HG02610 (cell line): ENCODE measurements around the gene EMSY.
"Not testable (repeated sequence)": the region's sequence is repeated elsewhere in the genome, so short reads cannot be mapped to it uniquely, and the experiment has no call there.

Source experiments
- ATAC-seq: cut with Tn5 transposase; IDR thresholded peaks from one replicate; pipeline ENCODE4 v1.9.1; 2021; ENCODE audit warnings: mild to moderate bottlenecking, moderate library complexity; ENCODE audit not compliant: unreplicated experiment

Gene EMSY, protein sequence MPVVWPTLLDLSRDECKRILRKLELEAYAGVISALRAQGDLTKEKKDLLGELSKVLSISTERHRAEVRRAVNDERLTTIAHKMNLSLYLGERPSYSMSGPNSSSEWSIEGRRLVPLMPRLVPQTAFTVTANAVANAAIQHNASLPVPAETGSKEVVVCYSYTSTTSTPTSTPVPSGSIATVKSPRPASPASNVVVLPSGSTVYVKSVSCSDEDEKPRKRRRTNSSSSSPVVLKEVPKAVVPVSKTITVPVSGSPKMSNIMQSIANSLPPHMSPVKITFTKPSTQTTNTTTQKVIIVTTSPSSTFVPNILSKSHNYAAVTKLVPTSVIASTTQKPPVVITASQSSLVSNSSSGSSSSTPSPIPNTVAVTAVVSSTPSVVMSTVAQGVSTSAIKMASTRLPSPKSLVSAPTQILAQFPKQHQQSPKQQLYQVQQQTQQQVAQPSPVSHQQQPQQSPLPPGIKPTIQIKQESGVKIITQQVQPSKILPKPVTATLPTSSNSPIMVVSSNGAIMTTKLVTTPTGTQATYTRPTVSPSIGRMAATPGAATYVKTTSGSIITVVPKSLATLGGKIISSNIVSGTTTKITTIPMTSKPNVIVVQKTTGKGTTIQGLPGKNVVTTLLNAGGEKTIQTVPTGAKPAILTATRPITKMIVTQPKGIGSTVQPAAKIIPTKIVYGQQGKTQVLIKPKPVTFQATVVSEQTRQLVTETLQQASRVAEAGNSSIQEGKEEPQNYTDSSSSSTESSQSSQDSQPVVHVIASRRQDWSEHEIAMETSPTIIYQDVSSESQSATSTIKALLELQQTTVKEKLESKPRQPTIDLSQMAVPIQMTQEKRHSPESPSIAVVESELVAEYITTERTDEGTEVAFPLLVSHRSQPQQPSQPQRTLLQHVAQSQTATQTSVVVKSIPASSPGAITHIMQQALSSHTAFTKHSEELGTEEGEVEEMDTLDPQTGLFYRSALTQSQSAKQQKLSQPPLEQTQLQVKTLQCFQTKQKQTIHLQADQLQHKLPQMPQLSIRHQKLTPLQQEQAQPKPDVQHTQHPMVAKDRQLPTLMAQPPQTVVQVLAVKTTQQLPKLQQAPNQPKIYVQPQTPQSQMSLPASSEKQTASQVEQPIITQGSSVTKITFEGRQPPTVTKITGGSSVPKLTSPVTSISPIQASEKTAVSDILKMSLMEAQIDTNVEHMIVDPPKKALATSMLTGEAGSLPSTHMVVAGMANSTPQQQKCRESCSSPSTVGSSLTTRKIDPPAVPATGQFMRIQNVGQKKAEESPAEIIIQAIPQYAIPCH (N-terminal part only)

DNA sequence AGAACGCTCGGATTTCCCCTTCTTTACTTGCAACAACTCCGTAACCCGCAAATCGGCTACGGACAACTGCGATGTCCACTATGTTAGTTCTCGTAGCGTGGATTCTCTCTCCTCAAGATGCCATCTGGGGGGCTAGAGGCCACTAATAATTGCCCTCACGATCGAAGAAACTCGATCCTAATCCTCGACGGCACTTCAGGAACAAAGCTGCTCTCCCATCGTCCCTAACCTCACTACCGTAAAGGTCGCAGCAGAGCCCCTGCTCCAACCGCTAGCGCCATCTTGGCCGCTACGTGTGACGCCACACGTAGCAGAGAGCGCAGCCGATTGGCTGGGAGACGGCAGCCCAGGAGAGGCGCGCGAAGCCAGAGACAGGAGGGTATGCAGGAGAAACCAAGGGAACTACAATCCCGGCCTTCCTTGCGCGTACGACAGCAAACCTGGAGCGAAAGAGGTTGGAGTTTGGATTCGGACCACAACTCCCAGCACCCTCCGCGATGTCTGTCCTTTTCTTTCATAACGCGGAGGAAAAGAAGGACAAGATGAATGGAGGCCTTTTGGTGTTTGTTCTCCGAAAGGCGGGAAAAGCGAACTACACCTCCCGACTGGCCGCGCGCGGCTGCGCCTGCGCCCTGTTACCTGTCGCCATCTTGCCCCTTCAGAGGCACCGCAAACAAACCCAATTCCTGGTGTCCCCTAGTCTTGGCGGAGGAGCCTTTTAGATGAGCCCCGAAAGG lies at the start of gene EMSY:
Gene EMSY (plus strand): TSS at position 635 of the 737 bp plus-strand sequence. CDS start 1,921 bp downstream, outside the sequence.
- peak; percentile 92 for ATAC-seq

DNA sequence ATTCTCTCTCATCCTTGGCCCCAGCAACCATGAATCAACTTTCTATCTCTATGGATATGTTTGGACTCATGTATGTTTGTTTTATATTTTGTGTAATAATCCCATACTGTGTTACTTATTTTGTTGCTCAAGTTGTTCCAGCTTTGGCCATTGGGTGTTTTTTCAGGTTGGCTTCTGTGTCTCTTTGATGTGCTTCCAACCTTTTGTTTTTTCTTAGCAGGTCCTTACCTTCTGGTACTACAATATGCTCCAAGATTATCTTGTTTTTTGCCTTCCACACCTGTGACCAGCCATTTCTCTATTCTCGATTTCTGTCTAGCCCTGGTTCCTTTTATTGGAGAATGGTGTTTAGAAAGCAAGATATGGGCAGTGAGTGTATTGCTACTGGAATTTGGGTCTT lies 49.5 kb upstream of the EMSY start:
- no peak for ATAC-seq

DNA sequence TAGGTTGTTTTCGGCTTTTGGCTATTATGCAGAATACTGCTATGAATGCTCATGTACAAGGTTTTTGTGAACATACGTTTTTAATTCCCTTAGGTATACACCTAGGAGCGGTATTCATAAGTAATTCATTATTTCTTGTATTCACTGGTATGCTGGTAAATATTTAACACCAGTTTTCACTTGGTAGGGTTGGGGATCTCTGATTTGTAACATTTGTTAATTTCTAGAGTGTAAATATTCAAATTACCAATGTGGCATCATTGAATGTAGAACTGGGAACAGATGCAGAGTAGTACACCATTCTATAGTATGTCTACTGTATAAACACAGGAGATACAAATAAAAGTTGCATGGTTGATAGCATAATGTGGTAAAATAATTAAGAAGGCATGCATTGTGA lies 47.4 kb upstream of the EMSY start:
- ATAC-seq = no peak

DNA sequence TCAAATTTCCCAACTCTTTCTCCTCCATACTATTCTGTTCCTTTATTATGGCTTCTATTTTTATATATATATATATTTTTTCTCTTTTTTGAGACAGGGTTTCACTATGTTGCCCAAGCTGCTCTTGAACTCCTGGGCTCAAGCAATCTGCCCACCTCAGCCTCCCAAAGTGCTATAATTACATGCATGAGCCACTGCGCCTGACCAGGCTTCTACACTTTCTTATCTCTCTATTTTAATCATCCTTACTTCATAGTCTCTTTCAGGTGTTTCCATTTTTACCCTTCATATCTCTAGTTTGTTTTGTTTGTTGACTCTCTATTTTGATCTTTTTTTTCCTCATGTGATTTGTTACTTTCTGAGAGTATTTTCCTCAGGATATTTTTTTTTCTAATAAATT lies 43.9 kb upstream of the EMSY start:
- ATAC-seq = no peak

DNA sequence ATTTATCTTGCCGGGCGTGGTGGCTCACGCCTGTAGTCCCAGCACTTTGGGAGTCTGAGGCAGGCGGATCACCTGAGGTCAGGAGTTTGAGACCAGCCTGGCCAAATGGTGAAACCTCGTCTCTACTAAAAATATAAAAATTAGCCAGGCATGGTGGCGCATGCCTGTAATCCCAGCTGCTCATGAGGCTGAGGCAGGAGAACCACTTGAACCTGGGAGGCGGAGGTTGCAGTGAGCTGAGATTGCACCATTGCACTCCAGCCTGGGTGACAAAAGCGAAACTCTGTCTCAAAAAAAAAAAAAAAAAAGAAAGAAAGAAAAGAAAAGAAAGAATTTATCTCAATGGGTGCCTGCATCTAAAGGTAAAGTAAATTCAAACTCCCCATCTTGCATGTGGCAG lies 43.3 kb upstream of the EMSY start:
- ATAC-seq = not testable (repeated sequence)

DNA sequence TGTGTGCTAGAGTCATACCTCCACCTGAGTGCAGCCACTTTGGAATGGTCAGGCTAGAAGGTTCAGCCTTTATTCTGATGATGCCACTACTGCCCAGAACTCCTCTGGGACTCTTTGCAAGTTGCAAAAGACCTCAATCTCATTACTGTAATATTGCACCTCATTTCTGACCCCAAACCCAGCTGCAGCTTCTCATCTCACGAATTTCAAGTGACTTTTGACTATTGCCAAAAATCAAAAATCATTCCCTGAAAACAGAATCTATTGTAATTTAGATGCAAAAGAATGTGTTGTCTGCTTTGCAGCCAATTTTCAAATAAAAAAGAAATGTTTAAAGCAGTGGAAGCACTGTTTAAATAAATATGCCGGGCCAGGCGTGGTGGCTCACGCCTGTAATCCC lies 38.5 kb upstream of the EMSY start:
- ATAC-seq = no peak

DNA sequence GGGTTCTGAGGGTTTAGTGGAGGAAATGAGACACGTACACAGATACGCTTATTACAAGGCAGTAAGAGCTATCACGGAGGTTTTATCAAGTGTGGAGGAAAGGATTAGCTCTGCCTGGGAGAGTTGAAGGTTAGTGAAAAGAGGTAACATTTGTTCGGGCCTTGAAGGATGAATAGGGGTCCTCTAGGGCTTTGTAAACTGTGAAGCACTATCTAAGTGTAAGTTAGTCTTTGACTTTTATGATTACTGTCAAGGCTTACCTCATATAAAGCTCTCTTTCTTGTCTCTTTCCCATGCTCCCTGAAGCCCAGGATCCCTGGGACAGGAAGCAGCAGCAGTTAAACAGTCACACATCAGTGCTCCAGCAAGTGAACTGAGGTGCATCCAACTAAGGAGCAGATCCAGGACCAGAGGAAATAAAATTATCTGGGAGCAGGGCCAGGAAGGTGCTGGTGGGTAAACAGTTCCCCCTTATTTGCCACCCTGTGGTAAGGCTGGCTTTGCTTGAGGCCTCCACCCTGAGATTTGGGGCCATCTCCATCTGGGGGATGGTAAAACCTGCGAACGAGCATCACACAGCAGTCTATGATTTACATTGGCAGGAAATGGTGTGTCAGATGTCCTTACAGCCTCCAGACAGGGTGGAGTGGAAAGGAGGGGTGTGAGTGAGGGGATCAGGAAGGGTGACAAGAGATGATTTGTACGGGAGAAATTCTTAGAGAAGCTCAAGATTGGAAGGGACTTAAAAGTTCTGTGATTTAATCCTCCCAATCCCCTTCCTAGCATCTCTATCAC lies 36.5 kb upstream of the EMSY start:
- no peak for ATAC-seq

DNA sequence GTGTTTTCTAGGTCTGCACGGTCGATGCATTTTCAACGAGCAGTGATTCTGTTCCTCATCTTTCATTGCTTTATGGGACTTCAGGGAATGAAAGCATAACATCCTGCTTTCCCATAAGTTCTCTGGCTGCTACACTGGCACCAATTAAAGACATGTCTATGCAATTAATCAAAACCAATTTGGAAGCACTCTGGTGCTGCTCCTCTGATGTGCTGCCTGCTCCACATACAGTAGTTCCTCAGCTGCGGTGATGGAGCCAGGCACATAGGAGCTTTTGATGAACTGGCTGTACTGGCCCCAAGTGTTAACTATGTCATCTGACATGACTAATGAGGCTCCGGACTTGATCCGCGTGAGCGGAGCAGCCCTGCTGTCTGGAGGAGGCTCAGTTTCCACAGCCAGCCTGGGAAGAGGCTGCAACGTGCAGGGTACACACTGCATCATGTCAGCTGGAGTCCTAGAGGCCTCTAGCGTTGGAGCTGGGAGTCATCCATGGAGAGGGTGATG lies 33.9 kb upstream of the EMSY start:
- no peak for ATAC-seq

DNA sequence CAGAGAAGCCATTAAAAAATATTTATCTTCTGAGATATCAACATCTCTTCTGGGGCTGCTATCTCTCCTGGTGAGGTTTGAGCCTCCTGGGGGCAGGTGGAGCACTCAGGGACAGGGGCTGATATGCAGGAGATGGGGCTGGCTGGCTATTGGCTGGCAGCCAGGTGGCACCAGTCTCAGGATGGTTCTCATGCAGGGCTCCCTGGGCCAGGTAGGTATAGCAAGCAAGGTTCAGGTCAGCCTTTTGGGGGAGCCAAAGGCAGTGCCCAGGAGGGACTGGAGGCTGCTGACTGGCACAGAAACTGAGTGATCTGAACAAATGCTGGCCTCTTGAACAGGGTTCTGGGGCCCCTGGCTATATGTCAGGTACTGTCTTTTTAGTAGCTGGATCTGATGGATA lies 29.7 kb upstream of the EMSY start:
- ATAC-seq = no peak

DNA sequence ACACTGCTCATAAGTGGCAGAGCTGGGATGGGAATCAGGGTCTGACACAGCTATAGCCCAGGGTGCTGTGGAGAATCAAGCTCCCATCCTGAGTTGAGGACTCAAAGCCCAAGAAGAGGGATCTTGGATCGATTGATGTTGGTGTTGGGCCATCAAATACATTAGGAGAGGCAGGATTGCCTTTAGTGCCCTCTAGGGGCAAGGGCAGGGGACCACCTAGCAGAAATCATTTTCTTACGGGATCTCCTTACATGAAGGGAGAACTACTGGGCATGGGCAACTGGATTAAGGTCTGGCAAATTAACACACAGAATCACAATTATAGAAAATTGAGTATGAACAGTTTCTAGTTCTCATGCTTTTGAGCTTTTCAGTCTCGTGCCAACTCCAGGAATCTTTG lies 24.9 kb upstream of the EMSY start:
- no peak for ATAC-seq

DNA sequence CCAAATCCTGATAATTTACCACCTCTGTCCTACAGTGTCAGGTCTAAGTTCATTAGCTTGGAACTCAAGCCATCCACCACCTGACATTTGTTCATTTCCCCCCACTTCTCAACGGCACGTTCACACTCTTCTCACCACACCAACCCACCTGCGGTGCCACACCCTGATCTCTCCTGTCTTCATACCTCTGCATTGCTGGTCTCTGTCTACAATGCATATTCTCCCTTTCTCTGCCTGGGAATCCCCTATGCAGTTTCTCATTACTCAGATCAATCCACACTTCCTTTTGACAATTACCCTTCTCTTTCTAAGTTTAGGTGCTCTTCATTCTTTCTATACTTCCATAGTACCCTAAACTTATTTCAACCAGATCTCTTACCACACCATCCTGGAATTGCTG lies 20.4 kb upstream of the EMSY start:
- ATAC-seq = peak; percentile 88

DNA sequence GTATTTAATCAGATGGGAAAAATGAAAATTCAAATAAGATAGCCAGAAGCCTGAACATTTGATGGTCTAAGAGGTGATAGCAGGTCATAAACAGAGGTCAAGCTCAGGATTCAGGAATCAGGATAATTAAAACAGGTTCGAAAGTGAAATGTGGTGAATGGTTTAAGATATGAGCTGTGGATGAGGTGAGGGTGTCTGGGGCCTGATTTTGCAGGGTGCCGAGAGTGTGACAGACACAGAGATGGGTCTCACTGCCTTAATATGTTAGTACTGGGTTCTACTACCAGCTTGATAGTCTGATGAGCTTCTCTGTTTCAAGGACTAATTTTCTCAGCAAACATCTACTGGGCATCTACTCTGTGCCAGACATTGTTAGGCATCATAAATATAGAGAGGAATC lies 19.9 kb upstream of the EMSY start:
- ATAC-seq = no peak

DNA sequence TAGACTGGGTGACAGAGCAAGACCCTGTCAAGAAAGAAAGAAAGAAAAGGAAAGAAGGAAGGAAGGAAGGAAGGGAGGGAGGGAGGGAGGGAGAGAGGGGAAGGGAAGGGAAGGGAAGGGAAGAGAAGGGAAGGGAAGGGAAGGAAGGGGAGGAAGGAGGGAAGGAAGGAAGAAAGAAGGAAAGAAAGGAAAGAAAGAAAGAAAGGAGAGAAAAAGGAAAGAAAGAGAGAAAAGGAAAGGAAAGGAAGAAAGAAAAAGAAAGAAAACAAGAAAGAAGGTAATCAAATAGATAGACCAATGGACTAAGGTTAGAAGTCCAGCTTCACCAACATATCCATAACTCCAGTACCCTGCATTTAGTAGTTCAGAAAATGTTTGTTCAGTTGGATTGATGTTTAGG lies 18.2 kb upstream of the EMSY start:
- ATAC-seq = no peak

DNA sequence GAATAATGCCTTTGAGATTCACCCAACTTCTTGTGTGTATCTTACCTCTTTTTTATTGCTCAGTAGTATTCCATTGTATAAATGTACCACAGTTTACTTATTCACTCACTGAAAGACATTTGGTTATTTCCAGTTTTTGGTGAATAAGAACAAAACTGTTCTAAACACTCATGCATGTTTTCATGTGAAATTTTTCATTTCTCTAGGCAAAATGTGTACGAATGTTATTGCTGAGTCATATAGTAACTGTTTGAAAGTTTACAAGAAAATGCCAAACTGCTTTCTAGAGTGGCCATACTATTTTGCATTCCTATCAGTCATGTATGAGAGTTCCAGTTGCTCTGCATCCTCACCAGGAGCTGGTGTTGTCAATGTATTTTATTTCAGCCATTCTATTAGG lies 8.8 kb upstream of the EMSY start:
- ATAC-seq = no peak

DNA sequence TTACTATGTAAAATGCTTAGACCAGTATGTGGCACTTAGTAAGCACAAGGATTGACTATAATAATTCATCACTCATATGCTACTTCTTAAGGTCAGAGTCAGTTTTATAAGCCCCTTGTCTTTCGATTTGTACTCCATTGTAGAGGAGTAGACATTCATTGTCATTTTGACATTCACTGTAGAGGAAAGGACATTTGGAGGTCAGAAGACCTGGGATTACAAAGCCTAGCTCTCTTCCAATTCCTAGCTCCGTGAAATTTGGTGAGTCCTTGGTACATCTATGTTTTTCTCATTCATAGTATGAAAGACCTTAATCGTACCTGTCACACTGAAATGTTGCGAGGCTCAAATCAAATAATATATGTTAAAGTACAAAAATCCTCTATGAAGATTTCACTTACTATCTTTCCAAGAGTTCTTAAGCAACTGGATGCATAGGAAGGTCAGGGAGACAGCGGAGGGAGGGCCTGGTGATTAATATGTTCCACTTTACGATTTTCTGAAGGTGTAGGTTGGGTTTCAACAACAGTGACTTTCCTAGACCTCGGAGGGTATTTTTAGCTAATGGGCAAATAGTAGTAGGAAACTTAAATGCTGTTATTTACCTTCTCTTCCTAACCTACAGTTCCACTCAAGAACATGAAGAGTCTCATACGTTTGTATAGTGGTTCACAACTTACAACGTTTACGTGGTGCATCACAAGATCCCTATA lies 1.4 kb upstream of the EMSY start:
- no peak for ATAC-seq

DNA sequence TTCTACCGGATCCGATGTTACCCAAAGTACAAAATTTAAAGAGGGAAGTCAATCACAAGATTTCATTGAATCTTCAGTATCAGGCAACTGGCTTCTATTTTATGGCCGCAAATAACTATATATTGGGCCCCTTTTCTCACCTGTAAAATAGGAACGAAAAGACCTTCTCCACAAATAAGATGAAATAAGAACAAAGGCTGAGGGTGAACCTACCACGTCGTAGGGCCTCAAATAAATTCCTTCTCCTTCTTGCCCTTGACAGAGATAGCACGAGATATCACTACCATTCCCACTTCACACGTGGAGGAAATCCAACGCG lies 794 bp upstream of the EMSY start:
- no peak for ATAC-seq

DNA sequence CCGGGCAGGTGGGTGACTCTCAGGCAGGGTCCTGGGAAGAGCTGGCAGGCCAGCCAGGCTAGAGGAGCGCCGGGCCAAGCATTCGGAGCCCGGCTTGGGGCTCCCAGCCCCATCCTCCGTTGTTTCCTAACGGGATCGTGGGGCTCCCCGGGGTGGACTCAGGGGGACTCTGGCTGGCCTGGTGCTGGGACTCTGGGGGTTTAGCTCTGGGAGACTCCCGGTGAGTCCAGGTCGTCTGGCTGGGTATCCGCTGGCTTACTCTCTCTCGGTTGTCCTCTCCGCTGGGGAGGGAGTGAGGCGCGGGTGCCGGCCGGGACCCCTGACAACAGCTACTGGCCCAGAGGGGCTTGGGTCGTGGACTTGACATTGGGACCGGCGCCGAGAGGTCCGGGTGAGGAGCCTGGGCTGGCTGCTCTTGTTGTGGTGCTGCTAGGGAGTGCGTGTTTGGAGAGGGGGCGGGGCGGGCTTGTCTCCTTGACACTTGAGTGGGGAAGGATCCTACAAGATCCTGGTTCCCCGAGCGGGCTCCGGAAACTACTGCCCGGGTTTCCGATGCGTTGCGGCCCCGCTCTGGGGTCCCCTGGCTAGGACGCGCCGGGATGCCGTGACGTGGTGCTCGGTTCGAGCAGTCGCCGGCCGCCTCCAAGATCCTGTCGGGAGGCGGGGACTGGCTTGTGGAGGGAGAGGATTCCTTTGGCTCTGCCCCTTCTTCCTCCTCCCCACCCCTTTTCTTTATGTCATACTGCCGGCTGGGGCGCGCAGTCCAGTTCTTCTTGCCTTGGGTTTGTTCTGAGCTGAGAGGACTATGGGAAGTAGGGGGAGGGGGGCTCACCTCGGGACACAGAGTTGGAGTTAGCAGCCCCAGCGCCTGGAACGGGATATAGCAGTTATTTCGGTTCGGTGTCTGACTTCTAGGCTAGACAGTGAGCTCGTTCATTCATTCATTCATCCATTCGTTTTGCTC lies 585 bp downstream of the EMSY start:
- ATAC-seq = peak; percentile 50

DNA sequence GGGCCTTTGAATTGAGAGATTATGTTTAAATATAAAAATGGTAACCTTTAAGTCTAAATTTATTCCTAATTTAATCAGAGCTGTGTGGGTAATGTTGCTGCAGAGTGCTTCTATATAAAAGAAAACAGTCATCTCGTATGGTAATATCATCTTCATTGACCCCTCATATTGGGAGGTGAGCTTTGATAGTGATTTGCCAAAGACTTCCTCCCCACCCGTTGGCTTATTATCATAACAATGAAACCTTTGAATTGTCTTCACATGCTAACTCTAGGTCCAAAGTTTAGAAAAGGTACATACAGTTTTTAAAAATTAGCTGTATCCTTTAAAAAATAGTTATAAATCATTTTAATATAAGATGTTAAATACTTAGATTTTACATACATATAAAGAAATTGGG lies 3.7 kb downstream of the EMSY start:
- ATAC-seq = no peak
